Hepatocyte (in vitro differentiated cells): ENCODE measurements around the gene BCAS1. TPM values are rescaled to one million over a fixed set of nuclear protein-coding genes. Genes with fewer than 3 reads are reported as not detected.

ENCODE experiments used
- DNase-seq: peaks from one replicate; pipeline ENCODE4 v3.0.0-alpha.2; 2016; ENCODE audit warnings: low spot score
- H2AFZ ChIP-seq: fragments of 200-600 bp; sonication (generic); 2 replicates; pipeline ENCODE4 v1.6.0; 2016; ENCODE audit warnings: antibody characterized with exemption, mild to moderate bottlenecking
- H3K27ac ChIP-seq: fragments of 200-600 bp; sonication (generic); 2 replicates; pipeline ENCODE4 v1.5.1; 2016; ENCODE audit warnings: mild to moderate bottlenecking
- H3K27me3 ChIP-seq: fragments of 200-600 bp; sonication (generic); 2 replicates; pipeline ENCODE4 v1.6.1; 2016
- H3K36me3 ChIP-seq: fragments of 200-600 bp; sonication (generic); replicated peaks from 2 replicates; pipeline ENCODE4 v1.5.1; 2016; ENCODE audit warnings: low read depth; ENCODE audit not compliant: insufficient read depth
- H3K4me1 ChIP-seq: fragments of 200-600 bp; sonication (generic); 2 replicates; pipeline ENCODE4 v1.5.1; 2016; ENCODE audit warnings: mild to moderate bottlenecking, moderate library complexity; ENCODE audit not compliant: insufficient read depth
- H3K4me2 ChIP-seq: fragments of 200-600 bp; sonication (generic); 2 replicates; pipeline ENCODE4 v1.6.0; 2016
- H3K4me3 ChIP-seq: fragments of 200-600 bp; sonication (generic); 2 replicates; pipeline ENCODE4 v1.5.1; 2016; ENCODE audit warnings: mild to moderate bottlenecking
- H3K79me2 ChIP-seq: fragments of 200-600 bp; sonication (generic); 2 replicates; pipeline ENCODE4 v1.6.0; 2017; ENCODE audit warnings: mild to moderate bottlenecking
- H3K9me2 ChIP-seq: fragments of 200-600 bp; sonication (generic); replicated peaks from 2 replicates; pipeline ENCODE4 v1.6.0; 2017; ENCODE audit warnings: mild to moderate bottlenecking; ENCODE audit not compliant: insufficient read depth
- H3K9me3 ChIP-seq: fragments of 200-600 bp; sonication (generic); 2 replicates; pipeline ENCODE4 v1.5.1; 2016; ENCODE audit warnings: low read depth, mild to moderate bottlenecking
- H4K20me1 ChIP-seq: fragments of 200-600 bp; sonication (generic); 2 replicates; pipeline ENCODE4 v1.6.0; 2016; ENCODE audit warnings: mild to moderate bottlenecking; ENCODE audit not compliant: insufficient read depth, poor library complexity, severe bottlenecking
- EZH2 ChIP-seq: fragments of 200-600 bp; sonication (generic); IDR thresholded peaks from 2 replicates; pipeline ENCODE4 v1.6.1; 2016; ENCODE audit warnings: antibody characterized with exemption, mild to moderate bottlenecking, borderline replicate concordance
- EZH2phosphoT487 ChIP-seq: fragments of 200-600 bp; sonication (generic); IDR thresholded peaks from one replicate; pipeline ENCODE4 v1.6.1; 2018; ENCODE audit warnings: antibody characterized with exemption, mild to moderate bottlenecking, low read depth, moderate library complexity; ENCODE audit not compliant: unreplicated experiment, severe bottlenecking
- WGBS: methylation state at CpG from one replicate; pipeline ENCODE4 v1.1.6; 2016; ENCODE audit warnings: low lambda C conversion rate; ENCODE audit errors: missing lambda C conversion rate; 5-methylcytosine and 5-hydroxymethylcytosine counted together
- polyA plus RNA-seq: library from polyadenylated mRNA; unstranded; fragments of >200 nt; fragmentation: Nextera tagmentation; extraction: Ambion mirVana; gene quantifications from 2 replicates; pipeline ENCODE4 v1.2.1, GENCODE V29; 2016
- total RNA-seq: library from RNA; depleted of rRNA; stranded (reverse); fragments of >200 nt; gene quantifications from 2 replicates; pipeline ENCODE4 v1.2.3, GENCODE V29; 2014
- TF ChIP-seq, protein P1 (sequence below): fragments of 200-600 bp; sonication (generic); IDR thresholded peaks from 2 replicates; pipeline ENCODE4 v1.5.1; 2016; ENCODE audit warnings: antibody characterized with exemption, mild to moderate bottlenecking; ENCODE audit not compliant: poor library complexity

Gene BCAS1
- total and polyA plus RNA-seq, 2 experiments from 2014 or later = 4.9 to 9.8 TPM

DNA sequence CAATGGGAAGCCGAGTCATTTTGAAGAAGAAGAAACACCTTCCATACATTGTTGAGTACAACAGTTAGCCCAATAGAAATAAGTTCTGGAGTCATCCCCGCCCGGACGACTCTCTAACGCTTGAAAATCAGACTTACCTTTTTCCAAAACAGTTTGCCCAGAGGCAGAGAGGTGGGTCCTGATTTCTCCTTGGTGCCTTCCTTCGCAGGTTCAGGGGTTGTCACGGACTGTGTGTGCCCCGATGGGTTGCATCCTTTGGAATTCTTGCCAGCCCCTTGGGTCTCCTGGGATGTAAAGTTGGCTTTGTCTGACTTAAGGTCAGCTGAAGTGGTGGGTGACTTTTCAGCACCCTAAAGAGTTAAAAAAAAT is 85.3 kb downstream of the BCAS1 start:
- H3K27me3 ChIP-seq = no peaks in the 10 kb centered on the region
- TF ChIP-seq, protein P1, sequence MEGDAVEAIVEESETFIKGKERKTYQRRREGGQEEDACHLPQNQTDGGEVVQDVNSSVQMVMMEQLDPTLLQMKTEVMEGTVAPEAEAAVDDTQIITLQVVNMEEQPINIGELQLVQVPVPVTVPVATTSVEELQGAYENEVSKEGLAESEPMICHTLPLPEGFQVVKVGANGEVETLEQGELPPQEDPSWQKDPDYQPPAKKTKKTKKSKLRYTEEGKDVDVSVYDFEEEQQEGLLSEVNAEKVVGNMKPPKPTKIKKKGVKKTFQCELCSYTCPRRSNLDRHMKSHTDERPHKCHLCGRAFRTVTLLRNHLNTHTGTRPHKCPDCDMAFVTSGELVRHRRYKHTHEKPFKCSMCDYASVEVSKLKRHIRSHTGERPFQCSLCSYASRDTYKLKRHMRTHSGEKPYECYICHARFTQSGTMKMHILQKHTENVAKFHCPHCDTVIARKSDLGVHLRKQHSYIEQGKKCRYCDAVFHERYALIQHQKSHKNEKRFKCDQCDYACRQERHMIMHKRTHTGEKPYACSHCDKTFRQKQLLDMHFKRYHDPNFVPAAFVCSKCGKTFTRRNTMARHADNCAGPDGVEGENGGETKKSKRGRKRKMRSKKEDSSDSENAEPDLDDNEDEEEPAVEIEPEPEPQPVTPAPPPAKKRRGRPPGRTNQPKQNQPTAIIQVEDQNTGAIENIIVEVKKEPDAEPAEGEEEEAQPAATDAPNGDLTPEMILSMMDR = no peak
- DNase-seq = no peak
- H4K20me1 ChIP-seq = no peaks in the 10 kb centered on the region
- H3K27ac ChIP-seq = no peak overlapping the region
- no peak overlapping the region for H3K4me2 ChIP-seq
- no peaks in the 10 kb centered on the region for H3K36me3 ChIP-seq
- H3K4me3 ChIP-seq = no peak overlapping the region
- WGBS = 93% methylated on average over 8 of the region's 8 CpGs
- no peaks in the 10 kb centered on the region for H3K9me2 ChIP-seq
- no peaks in the 10 kb centered on the region for H3K79me2 ChIP-seq
- H3K9me3 ChIP-seq = peaks cover 5% of the 10 kb centered on the region
- no peaks in the 10 kb centered on the region for H3K4me1 ChIP-seq
- no peak overlapping the region for H2AFZ ChIP-seq

- 76% methylated on average over 6 of the region's 6 CpGs for WGBS
- Histone ChIP-seq H3K36me3 (no peaks in the 10 kb centered on the region), H3K9me3 (peaks cover 5% of the 10 kb centered on the region)
Measured at GRCh38 chr20:53984356-53985149, 85.8 kb downstream of the BCAS1 start.

GRCh38 chr20:53983401-53983800 is 87.0 kb downstream of the BCAS1 start:
- Histone ChIP-seq H3K9me2 (no peaks in the 10 kb centered on the region), H3K4me2 (no peak overlapping the region), H3K9me3 (peaks cover 5% of the 10 kb centered on the region), H3K79me2 (no peaks in the 10 kb centered on the region), H3K4me3 (no peak overlapping the region), H3K4me1 (no peaks in the 10 kb centered on the region), H4K20me1 (no peaks in the 10 kb centered on the region), H3K27me3 (no peaks in the 10 kb centered on the region), H3K27ac (no peak overlapping the region), H3K36me3 (no peaks in the 10 kb centered on the region), H2AFZ (no peak overlapping the region)
- TF ChIP-seq EZH2phosphoT487 = no peak
- TF ChIP-seq EZH2 = no peak
- TF ChIP-seq, protein P1 = no peak
- WGBS = 90% methylated on average over 3 of the region's 3 CpGs
- DNase-seq = no peak

More at GRCh38 chr20:53984356-53985149, 85.8 kb downstream of the BCAS1 start:
- H4K20me1 ChIP-seq = no peaks in the 10 kb centered on the region
- no peaks in the 10 kb centered on the region for H3K79me2 ChIP-seq
- no peaks in the 10 kb centered on the region for H3K4me1 ChIP-seq
- no peak overlapping the region for H2AFZ ChIP-seq
- H3K4me2 ChIP-seq = no peak overlapping the region
- TF ChIP-seq EZH2 = no peak
- TF ChIP-seq, protein P1 = no peak
- no peak for DNase-seq
- H3K4me3 ChIP-seq = no peak overlapping the region
- H3K27me3 ChIP-seq = no peaks in the 10 kb centered on the region
- H3K27ac ChIP-seq = no peak overlapping the region
- H3K9me2 ChIP-seq = no peaks in the 10 kb centered on the region

DNA sequence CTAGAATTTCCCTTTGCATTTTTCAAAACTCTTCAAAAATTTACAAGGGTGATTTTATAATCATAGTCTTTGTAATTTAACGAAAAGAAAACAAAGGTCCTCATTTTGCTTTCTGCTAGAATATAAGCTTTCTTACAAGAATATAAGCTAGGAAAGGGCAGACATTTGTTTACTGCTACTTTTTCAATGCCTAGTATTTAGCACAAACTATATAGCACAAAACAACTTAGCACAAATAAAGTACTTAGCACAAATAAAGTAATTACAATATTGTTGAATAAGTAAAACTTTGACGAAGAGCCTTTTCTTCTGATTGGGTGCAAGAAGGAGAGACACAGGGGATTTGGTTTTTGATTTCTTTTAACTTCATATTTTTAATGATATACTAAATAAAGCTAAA is 87.8 kb downstream of the BCAS1 start:
- TF ChIP-seq EZH2phosphoT487 (no peak), EZH2 (no peak)
- TF ChIP-seq, protein P1 = no peak
- Histone ChIP-seq H3K27ac (no peak overlapping the region), H3K4me3 (no peak overlapping the region), H3K4me2 (no peak overlapping the region), H3K36me3 (no peaks in the 10 kb centered on the region), H3K4me1 (no peaks in the 10 kb centered on the region), H3K9me3 (peaks cover 5% of the 10 kb centered on the region), H4K20me1 (no peaks in the 10 kb centered on the region), H3K27me3 (no peaks in the 10 kb centered on the region), H3K79me2 (no peaks in the 10 kb centered on the region), H3K9me2 (no peaks in the 10 kb centered on the region), H2AFZ (no peak overlapping the region)
- no peak for DNase-seq
- 80% methylated on average over 2 of the region's 2 CpGs for WGBS
